ENCODE data around the gene KLHDC1. TPM values are rescaled to one million over a fixed set of nuclear protein-coding genes. Genes with fewer than 3 reads are reported as not detected.

KLHDC1 gene
- total and polyA plus RNA-seq, 2 donors (not counting 1 experiment from before 2014, with no cell fraction given), result 3.0 to 11.7 TPM

GRCh38 chr14:49792618-49793017 lies 99.7 kb downstream of the KLHDC1 start:
- ATAC-seq (ENCODE audit: low read depth) (no peak), DNase-seq (no peak)
- Histone ChIP-seq H3K4me2 (replicated peaks; ENCODE audit: low read depth, low read length, poor library complexity, severe bottlenecking) (no peak overlapping the region), H3K36me3 (replicated peaks in 1 of 2; ENCODE audit: control extremely low read depth in 1 of 2, control insufficient read depth in 1 of 2, extremely low read depth in 1 of 2, insufficient read depth in 2 of 2, low read length in 1 of 2) (peaks cover 9 to 84% of the 10 kb centered on the region in 2 experiments), H2AFZ (ENCODE audit: insufficient read depth, low read depth, low read length, poor library complexity, severe bottlenecking) (no peak overlapping the region), H3K9me3 (ENCODE audit: control extremely low read depth in 1 of 3, control insufficient read depth in 2 of 3, insufficient read depth in 1 of 3, low read length in 2 of 3) (no peaks in the 10 kb centered on the region), H3K9ac (ENCODE audit: low read length) (no peak overlapping the region), H3K79me2 (ENCODE audit: control insufficient read depth, insufficient read depth, low read length) (peaks cover 10% of the 10 kb centered on the region), H4K20me1 (ENCODE audit: control insufficient read depth, insufficient read depth, low read length, poor library complexity, severe bottlenecking) (no peaks in the 10 kb centered on the region), H3K27ac (ENCODE audit: low read length in 2 of 2) (no peak overlapping the region), H3K4me3 (ENCODE audit: control extremely low read depth in 1 of 5, extremely low read depth in 1 of 5, insufficient read depth in 1 of 5, low read depth in 2 of 5, low read length in 4 of 5) (no peak overlapping the region), H3K27me3 (replicated peaks in 1 of 4; ENCODE audit: control extremely low read depth in 1 of 4, control insufficient read depth in 3 of 4, insufficient read depth in 4 of 4, low read length in 3 of 4) (no peaks in the 10 kb centered on the region), H3K4me1 (ENCODE audit: control insufficient read depth in 2 of 2, insufficient read depth in 2 of 2, low read length in 2 of 2) (no peaks in the 10 kb centered on the region)
- ChIA-PET CTCF (no interaction called here), POLR2A (no interaction called here)
- Mint-ChIP-seq H3K27ac (no peak overlapping the region), H3K27me3 (no peaks in the 10 kb centered on the region), H3K4me1 (no peaks in the 10 kb centered on the region), H3K9me3 (ENCODE audit: insufficient read depth) (no peaks in the 10 kb centered on the region), H3K4me3 (no peak overlapping the region)
- intact Hi-C loops (cut with micrococcal nuclease), result no loop called here
- WGBS (ENCODE audit: insufficient coverage), result 0% methylated on average over 1 of the region's 1 CpG
- TF ChIP-seq EZH2 (IDR thresholded peaks at IDR 0.05; ENCODE audit: borderline replicate concordance, insufficient read depth, low read depth, low read length, poor library complexity, severe bottlenecking) (no peak), CTCF (IDR thresholded peaks at IDR 0.05) (no peak)

GRCh38 chr14:49796025-49796424 lies 103.1 kb downstream of the KLHDC1 start:
- ChIA-PET POLR2A (no interaction called here), CTCF (interaction anchor here (1.6 kb wide), 1 partner anchor 176 kb away, joined by 3 read pairs; the partner anchor contains the start of gene RPL36AL)
- no peak overlapping the region for H3K27ac Mint-ChIP-seq
- DNase-seq (no peak), ATAC-seq (ENCODE audit: low read depth) (no peak)
- TF ChIP-seq CTCF (IDR thresholded peaks at IDR 0.05) (no peak), EZH2 (IDR thresholded peaks at IDR 0.05; ENCODE audit: borderline replicate concordance, insufficient read depth, low read depth, low read length, poor library complexity, severe bottlenecking) (no peak)
- peak overlapping the region in 1 of 2 donors; percentile 17 for H3K27ac ChIP-seq (ENCODE audit: low read length in 2 of 2)
- no peaks in the 10 kb centered on the region for H3K4me1 ChIP-seq (ENCODE audit: control insufficient read depth in 2 of 2, insufficient read depth in 2 of 2, low read length in 2 of 2)
- no CpG with 5 or more reads among the region's 2 CpGs for WGBS (ENCODE audit: insufficient coverage)
- H3K4me3 ChIP-seq (ENCODE audit: control extremely low read depth in 1 of 5, extremely low read depth in 1 of 5, insufficient read depth in 1 of 5, low read depth in 2 of 5, low read length in 4 of 5), result no peak overlapping the region
- H3K79me2 ChIP-seq (ENCODE audit: control insufficient read depth, insufficient read depth, low read length), result no peaks in the 10 kb centered on the region
- H3K27me3 ChIP-seq (replicated peaks in 1 of 4; ENCODE audit: control extremely low read depth in 1 of 4, control insufficient read depth in 3 of 4, insufficient read depth in 4 of 4, low read length in 3 of 4), result no peaks in the 10 kb centered on the region
- no peak overlapping the region for H3K4me2 ChIP-seq (replicated peaks; ENCODE audit: low read depth, low read length, poor library complexity, severe bottlenecking)
- peaks cover 5 to 87% of the 10 kb centered on the region in 2 experiments for H3K36me3 ChIP-seq (replicated peaks in 1 of 2; ENCODE audit: control extremely low read depth in 1 of 2, control insufficient read depth in 1 of 2, extremely low read depth in 1 of 2, insufficient read depth in 2 of 2, low read length in 1 of 2)
- H3K4me3 Mint-ChIP-seq, result no peak overlapping the region
- H3K9ac ChIP-seq (ENCODE audit: low read length), result no peak overlapping the region
- intact Hi-C loops (cut with micrococcal nuclease), result no loop called here
- no peaks in the 10 kb centered on the region for H3K27me3 Mint-ChIP-seq
- H3K4me1 Mint-ChIP-seq, result no peaks in the 10 kb centered on the region
- no peak overlapping the region for H2AFZ ChIP-seq (ENCODE audit: insufficient read depth, low read depth, low read length, poor library complexity, severe bottlenecking)
- no peaks in the 10 kb centered on the region for H4K20me1 ChIP-seq (ENCODE audit: control insufficient read depth, insufficient read depth, low read length, poor library complexity, severe bottlenecking)
- no peaks in the 10 kb centered on the region for H3K9me3 Mint-ChIP-seq (ENCODE audit: insufficient read depth)
- H3K9me3 ChIP-seq (ENCODE audit: control extremely low read depth in 1 of 3, control insufficient read depth in 2 of 3, insufficient read depth in 1 of 3, low read length in 2 of 3), result no peaks in the 10 kb centered on the region

Small RNA genes within 50 kb of the gene (small RNA-seq; reads per million reads assigned to genes)
- gene RNU6ATAC30P (ENCODE audit: insufficient read length, low read depth, low replicate concordance), result not detected

Other genes with a start within 250 kb of the KLHDC1 start
- 2,497 and 2,873 TPM in 2 replicates for gene RPS29, start 106.7 kb upstream of the KLHDC1 start, total RNA-seq
- gene RPS29, start 106.7 kb upstream of the KLHDC1 start, polyA plus RNA-seq, result 14,358 and 29,966 TPM in 2 replicates
- 10.3 and 13.0 TPM in 2 replicates for gene LRR1, start 94.2 kb upstream of the KLHDC1 start, total RNA-seq
- gene LRR1, start 94.2 kb upstream of the KLHDC1 start, polyA plus RNA-seq, result 2.7 and 3.5 TPM in 2 replicates
- 151 and 171 TPM in 2 replicates for gene RPL36AL, start 72.5 kb upstream of the KLHDC1 start, total RNA-seq
- 169 and 263 TPM in 2 replicates for gene RPL36AL, start 72.5 kb upstream of the KLHDC1 start, polyA plus RNA-seq
- 36.2 and 39.9 TPM in 2 replicates for gene MGAT2, start 72.3 kb upstream of the KLHDC1 start, total RNA-seq
- gene MGAT2, start 72.3 kb upstream of the KLHDC1 start, polyA plus RNA-seq, result 8.5 and 12.3 TPM in 2 replicates
- gene DNAAF2, start 57.9 kb upstream of the KLHDC1 start, total RNA-seq, result 7.7 and 8.5 TPM in 2 replicates
- 23.3 and 26.9 TPM in 2 replicates for gene DNAAF2, start 57.9 kb upstream of the KLHDC1 start, polyA plus RNA-seq
- 2.2 and 2.6 TPM in 2 replicates for gene POLE2, start 4.9 kb upstream of the KLHDC1 start, total RNA-seq
- 0.68 and 1.4 TPM in 2 replicates for gene POLE2, start 4.9 kb upstream of the KLHDC1 start, polyA plus RNA-seq
- gene KLHDC2, start 75.0 kb downstream of the KLHDC1 start, total RNA-seq, result 60.5 and 65.3 TPM in 2 replicates
- 43.4 and 75.8 TPM in 2 replicates for gene KLHDC2, start 75.0 kb downstream of the KLHDC1 start, polyA plus RNA-seq
- 127 and 146 TPM in 2 replicates for gene NEMF, start 159.7 kb downstream of the KLHDC1 start, total RNA-seq
- 26.7 and 36.7 TPM in 2 replicates for gene NEMF, start 159.7 kb downstream of the KLHDC1 start, polyA plus RNA-seq
- 132 and 135 TPM in 2 replicates for gene ARF6, start 200.0 kb downstream of the KLHDC1 start, total RNA-seq
- gene ARF6, start 200.0 kb downstream of the KLHDC1 start, polyA plus RNA-seq, result 95.6 and 96.6 TPM in 2 replicates